Measurements from ENCODE around the gene NPSR1. TPM values are rescaled to one million over a fixed set of nuclear protein-coding genes. Genes with fewer than 3 reads are reported as not detected.
"Not testable (repeated sequence)": the region's sequence is repeated elsewhere in the genome, so short reads cannot be mapped to it uniquely, and the experiment has no call there.

NPSR1 gene
- total RNA-seq, 1 donor from 2014 or later, result not detected

DNA sequence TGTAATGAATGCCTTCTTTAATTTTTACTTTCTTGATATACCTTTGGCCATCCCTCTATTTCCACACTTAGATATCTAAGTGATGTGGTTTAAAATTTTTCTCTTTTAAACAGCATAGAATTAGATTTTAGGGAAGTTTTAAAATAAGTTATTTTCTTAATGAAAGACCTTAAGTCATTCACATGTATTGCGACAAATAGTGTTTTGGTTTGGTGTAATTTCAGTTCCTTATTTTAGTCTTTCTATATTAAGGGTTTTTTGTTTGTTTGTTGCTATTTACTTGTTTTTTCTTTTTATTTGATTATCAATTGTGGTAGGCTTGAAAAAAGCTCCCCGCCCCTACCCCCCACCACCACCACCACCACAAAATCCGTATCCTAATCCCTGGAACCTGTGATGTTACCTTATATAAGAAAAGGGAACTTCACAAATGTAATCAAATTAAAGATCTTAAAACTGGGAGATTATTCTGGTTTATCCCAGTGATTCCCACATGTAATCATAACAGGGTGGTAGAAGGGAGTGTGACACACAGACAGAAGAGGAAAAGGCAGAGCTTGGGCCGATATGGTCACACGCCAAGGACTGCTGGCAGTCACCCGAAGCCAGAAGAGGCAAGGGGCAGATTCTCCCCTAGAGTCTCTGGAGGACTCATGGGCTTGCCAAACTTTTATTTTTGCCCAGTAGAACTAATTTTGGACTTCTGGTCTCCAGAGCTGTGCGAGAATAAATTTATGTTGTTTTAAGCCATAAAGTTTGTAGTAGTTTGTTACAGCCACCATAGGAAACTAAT is 149.7 kb downstream of the NPSR1 start:
- TF ChIP-seq, protein P1, sequence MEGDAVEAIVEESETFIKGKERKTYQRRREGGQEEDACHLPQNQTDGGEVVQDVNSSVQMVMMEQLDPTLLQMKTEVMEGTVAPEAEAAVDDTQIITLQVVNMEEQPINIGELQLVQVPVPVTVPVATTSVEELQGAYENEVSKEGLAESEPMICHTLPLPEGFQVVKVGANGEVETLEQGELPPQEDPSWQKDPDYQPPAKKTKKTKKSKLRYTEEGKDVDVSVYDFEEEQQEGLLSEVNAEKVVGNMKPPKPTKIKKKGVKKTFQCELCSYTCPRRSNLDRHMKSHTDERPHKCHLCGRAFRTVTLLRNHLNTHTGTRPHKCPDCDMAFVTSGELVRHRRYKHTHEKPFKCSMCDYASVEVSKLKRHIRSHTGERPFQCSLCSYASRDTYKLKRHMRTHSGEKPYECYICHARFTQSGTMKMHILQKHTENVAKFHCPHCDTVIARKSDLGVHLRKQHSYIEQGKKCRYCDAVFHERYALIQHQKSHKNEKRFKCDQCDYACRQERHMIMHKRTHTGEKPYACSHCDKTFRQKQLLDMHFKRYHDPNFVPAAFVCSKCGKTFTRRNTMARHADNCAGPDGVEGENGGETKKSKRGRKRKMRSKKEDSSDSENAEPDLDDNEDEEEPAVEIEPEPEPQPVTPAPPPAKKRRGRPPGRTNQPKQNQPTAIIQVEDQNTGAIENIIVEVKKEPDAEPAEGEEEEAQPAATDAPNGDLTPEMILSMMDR (IDR thresholded peaks at IDR 0.05; ENCODE audit: insufficient read depth, low read length, severe bottlenecking), result no peak

DNA sequence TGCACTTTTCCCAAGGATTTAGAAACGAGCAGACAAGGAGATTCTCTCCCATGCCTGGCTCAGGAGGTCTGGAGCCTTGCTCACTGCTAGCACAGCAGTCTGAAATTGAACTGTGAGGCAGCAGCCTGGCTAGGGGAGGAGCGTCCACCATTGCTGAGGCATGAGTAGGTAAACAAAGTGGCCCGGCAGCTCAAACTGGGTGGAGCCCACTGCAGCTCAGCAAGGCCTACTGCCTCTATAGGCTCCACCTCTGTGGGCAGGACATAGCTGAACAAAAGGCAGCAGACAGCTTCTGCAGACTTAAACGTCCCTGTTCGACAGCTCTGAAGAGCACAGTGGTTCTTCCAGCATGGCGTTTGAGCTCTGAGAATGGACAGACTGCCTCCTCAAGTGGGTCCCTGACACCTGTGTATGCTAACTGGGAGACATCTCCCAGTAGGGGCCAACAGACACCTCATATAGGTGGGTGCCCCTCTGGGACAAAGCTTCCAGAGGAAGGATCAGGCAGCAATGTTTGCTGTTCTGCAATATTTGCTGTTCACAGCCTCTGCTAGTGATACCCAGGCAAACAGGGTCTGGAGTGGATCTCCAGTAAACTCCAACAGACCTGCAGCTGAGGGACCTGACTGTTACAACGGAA is 156.3 kb downstream of the NPSR1 start:
- not testable (repeated sequence) for FAIRE-seq; H3K36me3 ChIP-seq (ENCODE audit: control insufficient read depth, insufficient read depth, low read length); H3K4me3 ChIP-seq (ENCODE audit: low read depth, low read length); H3K27me3 ChIP-seq (ENCODE audit: control insufficient read depth, insufficient read depth, low read length)
- DNase-seq (ENCODE audit: low read depth), result peak; percentile 73

More for the DNA sequence above, 149.7 kb downstream of the NPSR1 start:
- no peak for DNase-seq (ENCODE audit: low read depth)
- Histone ChIP-seq H3K36me3 (ENCODE audit: control insufficient read depth, insufficient read depth, low read length) (no peaks in the 10 kb centered on the region), H3K27me3 (ENCODE audit: control insufficient read depth, insufficient read depth, low read length) (no peaks in the 10 kb centered on the region), H3K4me3 (ENCODE audit: low read depth, low read length) (no peak overlapping the region)
- FAIRE-seq, result no peak

DNA sequence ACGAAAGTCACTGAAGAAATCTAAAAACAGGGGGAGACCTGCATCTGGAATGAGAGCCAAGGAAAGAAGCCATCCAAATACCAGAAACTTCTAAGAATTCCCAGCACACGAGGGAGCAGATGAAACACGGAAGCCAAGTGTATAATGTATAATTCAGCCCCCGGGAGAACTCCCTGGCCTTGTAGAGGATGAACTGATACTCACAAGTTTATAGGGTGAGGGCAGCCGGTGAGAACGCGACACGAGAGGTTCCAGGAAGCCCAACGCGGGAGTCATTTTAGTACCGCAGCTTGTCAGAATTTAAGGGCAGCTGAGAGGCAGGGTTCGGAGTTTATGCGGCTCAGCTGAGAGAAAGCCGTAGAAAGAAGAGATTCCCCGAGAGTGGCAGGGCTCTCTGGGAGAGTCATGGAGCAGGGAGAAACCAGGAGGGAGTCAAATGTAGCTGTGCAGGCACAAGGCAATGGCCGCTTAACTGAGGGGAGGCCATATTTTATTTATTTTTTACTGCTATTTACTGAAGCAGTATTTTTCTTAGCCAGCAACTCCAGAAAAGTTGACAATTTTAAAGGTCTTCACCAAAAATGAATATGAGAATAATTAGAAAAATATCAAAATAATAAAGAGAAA is 164.0 kb downstream of the NPSR1 start:
- Histone ChIP-seq H3K27me3 (ENCODE audit: control insufficient read depth, insufficient read depth, low read length) (no peaks in the 10 kb centered on the region), H3K4me3 (ENCODE audit: low read depth, low read length) (no peak overlapping the region), H3K36me3 (ENCODE audit: control insufficient read depth, insufficient read depth, low read length) (no peaks in the 10 kb centered on the region)
- TF ChIP-seq, protein P1 (IDR thresholded peaks at IDR 0.05; ENCODE audit: insufficient read depth, low read length, severe bottlenecking), result no peak
- FAIRE-seq, result no peak
- no peak for DNase-seq (ENCODE audit: low read depth)

DNA sequence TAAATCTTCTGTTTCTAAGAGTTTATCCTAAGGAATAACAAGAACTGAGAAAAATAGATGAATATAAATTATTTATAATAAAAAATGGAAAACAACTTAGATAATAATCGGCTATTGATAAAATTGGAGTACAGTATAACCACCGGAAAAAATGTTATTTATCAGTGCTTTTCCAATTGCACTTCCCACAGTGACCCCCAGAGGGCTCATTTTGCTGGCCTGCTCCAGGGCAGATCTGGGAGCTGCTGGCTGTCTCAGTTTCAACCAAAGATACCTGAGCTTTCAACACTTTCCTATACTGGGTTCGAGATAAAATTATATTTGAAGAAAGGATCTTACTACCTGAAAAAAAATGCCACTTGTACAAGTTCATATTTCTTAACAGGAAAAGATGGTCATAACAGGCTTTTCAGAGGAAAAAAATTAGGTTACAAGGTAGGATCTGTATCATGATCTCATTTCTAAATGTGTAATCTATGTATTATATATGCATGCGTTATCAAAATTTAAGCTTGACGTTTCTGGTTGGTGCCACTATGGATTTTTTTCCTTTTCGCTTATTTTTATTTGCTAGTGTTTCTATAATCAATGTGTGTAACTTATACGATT is 165.7 kb downstream of the NPSR1 start:
- H3K36me3 ChIP-seq (ENCODE audit: control insufficient read depth, insufficient read depth, low read length), result no peaks in the 10 kb centered on the region
- no peak for FAIRE-seq
- H3K27me3 ChIP-seq (ENCODE audit: control insufficient read depth, insufficient read depth, low read length), result no peaks in the 10 kb centered on the region
- TF ChIP-seq, protein P1 (IDR thresholded peaks at IDR 0.05; ENCODE audit: insufficient read depth, low read length, severe bottlenecking), result peak; percentile 74
- DNase-seq (ENCODE audit: low read depth), result peak; percentile 40
- H3K4me3 ChIP-seq (ENCODE audit: low read depth, low read length), result no peak overlapping the region

DNA sequence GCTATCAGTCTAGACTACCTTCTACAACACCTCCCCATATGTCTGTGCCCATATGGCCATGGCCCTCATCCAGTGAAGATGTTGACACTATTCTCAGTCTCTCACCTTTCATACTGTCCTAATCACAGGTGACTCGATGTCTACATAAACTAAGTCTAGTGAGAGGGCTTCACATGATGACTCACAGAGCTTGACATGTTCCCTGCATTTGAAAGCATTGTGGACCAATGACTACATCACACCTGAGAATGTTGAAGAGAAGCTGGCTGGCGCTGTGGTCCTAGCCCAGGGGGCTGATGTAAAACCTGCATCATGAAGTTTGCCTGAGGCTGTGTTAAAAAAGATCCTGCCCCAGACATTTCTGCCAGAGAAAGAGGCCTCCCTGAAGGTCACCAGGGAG is 167.2 kb downstream of the NPSR1 start:
- peak; percentile 65 for DNase-seq (ENCODE audit: low read depth)
- H3K36me3 ChIP-seq (ENCODE audit: control insufficient read depth, insufficient read depth, low read length), result no peaks in the 10 kb centered on the region
- TF ChIP-seq, protein P1 (IDR thresholded peaks at IDR 0.05; ENCODE audit: insufficient read depth, low read length, severe bottlenecking), result no peak
- no peaks in the 10 kb centered on the region for H3K27me3 ChIP-seq (ENCODE audit: control insufficient read depth, insufficient read depth, low read length)
- peak; percentile 76 for FAIRE-seq
- H3K4me3 ChIP-seq (ENCODE audit: low read depth, low read length), result no peak overlapping the region

DNA sequence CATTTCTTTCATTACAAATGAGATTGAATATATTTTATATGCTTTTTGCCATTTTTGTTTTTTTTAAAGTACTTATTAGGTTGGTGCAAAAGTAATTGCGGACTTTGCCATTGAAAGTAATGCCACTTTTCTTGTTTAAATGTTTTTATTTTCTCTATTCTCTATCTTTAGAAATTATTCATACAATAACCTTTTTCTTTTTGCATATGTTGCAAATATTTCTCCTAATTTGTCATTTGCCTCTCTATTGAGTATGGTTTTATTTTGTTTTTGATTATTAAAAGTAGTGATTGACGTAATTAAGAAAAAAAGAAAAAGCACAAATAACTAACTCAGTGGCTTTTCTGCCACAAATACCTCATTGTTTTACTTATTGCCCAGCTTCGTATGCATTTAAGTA is 172.4 kb downstream of the NPSR1 start:
- Histone ChIP-seq H3K27me3 (ENCODE audit: control insufficient read depth, insufficient read depth, low read length) (no peaks in the 10 kb centered on the region), H3K4me3 (ENCODE audit: low read depth, low read length) (no peak overlapping the region), H3K36me3 (ENCODE audit: control insufficient read depth, insufficient read depth, low read length) (no peaks in the 10 kb centered on the region)
- TF ChIP-seq, protein P1 (IDR thresholded peaks at IDR 0.05; ENCODE audit: insufficient read depth, low read length, severe bottlenecking), result no peak
- FAIRE-seq (no peak), DNase-seq (ENCODE audit: low read depth) (no peak)
